Smooth muscle cell (in vitro differentiated cells): Measurements from ENCODE around the gene GALNT7. TPM values are rescaled to one million over a fixed set of nuclear protein-coding genes. Genes with fewer than 3 reads are reported as not detected.

Source experiments
- DNase-seq: peaks from one replicate; lab custom pipeline; 2025; ENCODE audit not compliant: unreplicated experiment; lab: John Stamatoyannopoulos, UW
- H2AFZ ChIP-seq: fragments of 200-600 bp; sonication (generic); 2 replicates; pipeline ENCODE4 v1.6.0; 2016; ENCODE audit warnings: antibody characterized with exemption, low read depth, mild to moderate bottlenecking
- H3F3A ChIP-seq: fragments of 200-600 bp; sonication (generic); 2 replicates; pipeline ENCODE4 v1.6.0; 2017; ENCODE audit warnings: antibody characterized with exemption, low read depth
- H3K27ac ChIP-seq: fragments of 200-600 bp; sonication (generic); 2 replicates; pipeline ENCODE4 v1.5.1; 2016; ENCODE audit warnings: low read depth, mild to moderate bottlenecking
- H3K27me3 ChIP-seq: fragments of 200-600 bp; sonication (generic); 2 replicates; pipeline ENCODE4 v1.6.1; 2016; ENCODE audit warnings: low read depth, mild to moderate bottlenecking
- H3K36me3 ChIP-seq: fragments of 200-600 bp; sonication (generic); 2 replicates; pipeline ENCODE4 v1.5.1; 2016; ENCODE audit warnings: low read depth
- H3K4me1 ChIP-seq: fragments of 200-600 bp; sonication (generic); 2 replicates; pipeline ENCODE4 v1.5.1; 2016; ENCODE audit warnings: low read depth
- H3K4me2 ChIP-seq: fragments of 200-600 bp; sonication (generic); 2 replicates; pipeline ENCODE4 v1.6.0; 2016; ENCODE audit warnings: mild to moderate bottlenecking
- H3K4me3 ChIP-seq: fragments of 200-600 bp; sonication (generic); 2 replicates; pipeline ENCODE4 v1.5.1; 2016; ENCODE audit warnings: mild to moderate bottlenecking
- H3K79me2 ChIP-seq: fragments of 200-600 bp; sonication (generic); 2 replicates; pipeline ENCODE4 v1.6.0; 2016; ENCODE audit warnings: low read depth, mild to moderate bottlenecking
- H3K9ac ChIP-seq: fragments of 200-600 bp; sonication (generic); 2 replicates; pipeline ENCODE4 v1.6.0; 2016; ENCODE audit warnings: low read depth
- H3K9me3 ChIP-seq: fragments of 200-600 bp; sonication (generic); replicated peaks from 2 replicates; pipeline ENCODE4 v1.5.1; 2016; ENCODE audit warnings: low read depth
- H4K20me1 ChIP-seq: fragments of 200-600 bp; sonication (generic); 2 replicates; pipeline ENCODE4 v1.6.0; 2016; ENCODE audit warnings: low read depth
- WGBS: methylation state at CpG from one replicate; pipeline ENCODE4 v1.1.7; 2016; ENCODE audit warnings: low lambda C conversion rate; 5-methylcytosine and 5-hydroxymethylcytosine counted together
- polyA plus RNA-seq: library from polyadenylated mRNA; unstranded; fragments of >200 nt; fragmentation: Nextera tagmentation; extraction: Ambion mirVana; gene quantifications from 2 replicates; pipeline ENCODE4 v1.2.1, GENCODE V29; 2016
- total RNA-seq: library from RNA; depleted of rRNA; stranded (reverse); fragments of >200 nt; gene quantifications from 2 replicates; pipeline ENCODE4 v1.2.3, GENCODE V29; 2014
- TF ChIP-seq, protein P1 (sequence below): fragments of 200-600 bp; sonication (generic); IDR thresholded peaks from 2 replicates; pipeline ENCODE4 v1.5.1; 2017; ENCODE audit warnings: borderline replicate concordance, mild to moderate bottlenecking, antibody characterized with exemption; ENCODE audit not compliant: insufficient read depth, poor library complexity, severe bottlenecking

Gene GALNT7
- total and polyA plus RNA-seq, 2 experiments from 2014 or later, result 9.0 to 33.4 TPM

- no peak for DNase-seq
- Histone ChIP-seq H3F3A (peaks cover 3% of the 10 kb centered on the region), H3K4me3 (no peak overlapping the region), H2AFZ (no peak overlapping the region), H3K27me3 (no peaks in the 10 kb centered on the region), H3K27ac (no peak overlapping the region), H3K9ac (no peak overlapping the region), H3K4me2 (no peak overlapping the region), H3K36me3 (no peaks in the 10 kb centered on the region), H4K20me1 (peaks cover 8% of the 10 kb centered on the region), H3K79me2 (no peaks in the 10 kb centered on the region), H3K4me1 (peaks cover 7% of the 10 kb centered on the region), H3K9me3 (no peaks in the 10 kb centered on the region)
- TF ChIP-seq, protein P1, sequence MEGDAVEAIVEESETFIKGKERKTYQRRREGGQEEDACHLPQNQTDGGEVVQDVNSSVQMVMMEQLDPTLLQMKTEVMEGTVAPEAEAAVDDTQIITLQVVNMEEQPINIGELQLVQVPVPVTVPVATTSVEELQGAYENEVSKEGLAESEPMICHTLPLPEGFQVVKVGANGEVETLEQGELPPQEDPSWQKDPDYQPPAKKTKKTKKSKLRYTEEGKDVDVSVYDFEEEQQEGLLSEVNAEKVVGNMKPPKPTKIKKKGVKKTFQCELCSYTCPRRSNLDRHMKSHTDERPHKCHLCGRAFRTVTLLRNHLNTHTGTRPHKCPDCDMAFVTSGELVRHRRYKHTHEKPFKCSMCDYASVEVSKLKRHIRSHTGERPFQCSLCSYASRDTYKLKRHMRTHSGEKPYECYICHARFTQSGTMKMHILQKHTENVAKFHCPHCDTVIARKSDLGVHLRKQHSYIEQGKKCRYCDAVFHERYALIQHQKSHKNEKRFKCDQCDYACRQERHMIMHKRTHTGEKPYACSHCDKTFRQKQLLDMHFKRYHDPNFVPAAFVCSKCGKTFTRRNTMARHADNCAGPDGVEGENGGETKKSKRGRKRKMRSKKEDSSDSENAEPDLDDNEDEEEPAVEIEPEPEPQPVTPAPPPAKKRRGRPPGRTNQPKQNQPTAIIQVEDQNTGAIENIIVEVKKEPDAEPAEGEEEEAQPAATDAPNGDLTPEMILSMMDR, result no peak
- WGBS, result 95% methylated on average over 7 of the region's 7 CpGs
These were observed 106.5 kb downstream of the GALNT7 start for GRCh38 chr4:173275150-173275549.

GRCh38 chr4:173277340-173277739, 108.7 kb downstream of the GALNT7 start:
- no peak overlapping the region for H3K4me2 ChIP-seq
- H3F3A ChIP-seq, result no peaks in the 10 kb centered on the region
- no peak overlapping the region for H3K9ac ChIP-seq
- H3K27me3 ChIP-seq, result no peaks in the 10 kb centered on the region
- H4K20me1 ChIP-seq, result no peaks in the 10 kb centered on the region
- WGBS, result 96% methylated on average over 2 of the region's 2 CpGs
- no peak overlapping the region for H2AFZ ChIP-seq
- H3K4me3 ChIP-seq, result no peak overlapping the region
- H3K9me3 ChIP-seq, result no peaks in the 10 kb centered on the region
- peaks cover 4% of the 10 kb centered on the region for H3K4me1 ChIP-seq
- TF ChIP-seq, protein P1, result no peak
- DNase-seq, result no peak
- H3K79me2 ChIP-seq, result no peaks in the 10 kb centered on the region
- no peak overlapping the region for H3K27ac ChIP-seq
- no peaks in the 10 kb centered on the region for H3K36me3 ChIP-seq

GRCh38 chr4:173280998-173281397, 112.4 kb downstream of the GALNT7 start:
- TF ChIP-seq, protein P1, result no peak
- H3K27ac ChIP-seq, result no peak overlapping the region
- peaks cover 6% of the 10 kb centered on the region for H3K36me3 ChIP-seq
- peaks cover 4% of the 10 kb centered on the region for H3K4me1 ChIP-seq
- peaks cover 10% of the 10 kb centered on the region for H3K9me3 ChIP-seq
- no peak overlapping the region for H3K9ac ChIP-seq
- H3F3A ChIP-seq, result no peaks in the 10 kb centered on the region
- no peaks in the 10 kb centered on the region for H3K27me3 ChIP-seq
- no peak for DNase-seq
- H2AFZ ChIP-seq, result no peak overlapping the region
- no peak overlapping the region for H3K4me2 ChIP-seq
- H3K4me3 ChIP-seq, result no peak overlapping the region
- no peaks in the 10 kb centered on the region for H4K20me1 ChIP-seq
- H3K79me2 ChIP-seq, result no peaks in the 10 kb centered on the region
- WGBS, result 96% methylated on average over 4 of the region's 4 CpGs
